B cell (primary cell): Measurements from ENCODE around the gene HSD17B14. TPM values are rescaled to one million over a fixed set of nuclear protein-coding genes. Genes with fewer than 3 reads are reported as not detected.

Source experiments
- ATAC-seq: fragments of 200-7000 bp; cut with Tn5 transposase; one replicate; pipeline ENCODE4 v1.10.0; 2021; ENCODE audit warnings: low read depth, mild to moderate bottlenecking, moderate number of reproducible peaks, moderate library complexity
- CTCF ChIA-PET: fragments of 350-600 bp; sonication (Branson Sonifier 250); formaldehyde crosslinking; loops from one replicate; lab custom pipeline; 2021; ENCODE audit warnings: antibody characterized with exemption, inconsistent platforms; lab: Charles Lee
- POLR2A ChIA-PET: fragments of 350-600 bp; sonication (Branson Sonifier 250); formaldehyde crosslinking; loops from one replicate; lab custom pipeline; 2021; ENCODE audit warnings: antibody characterized with exemption; lab: Charles Lee
- DNase-seq: peaks from one replicate; pipeline ENCODE4 v3.0.0; 2013
- H2AFZ ChIP-seq: 2 replicates; pipeline ENCODE4 v1.6.1; 2012; ENCODE audit warnings: mild to moderate bottlenecking, low read depth, low read length; ENCODE audit not compliant: insufficient read depth, poor library complexity, severe bottlenecking
- H3K27ac ChIP-seq, 2 donors: 1 replicate in 1 of 2; 2 replicates in 1 of 2; pipeline ENCODE4 v1.5.1; 2012 to 2013; ENCODE audit warnings: low read length in 2 of 2, mild to moderate bottlenecking in 2 of 2, moderate library complexity in 1 of 2
- H3K27me3 ChIP-seq, 4 experiments: fragments of 200-600 bp in 1 of 4; sonication (generic) in 1 of 4; replicated peaks in 1 of 4; 1 replicate in 2 of 4; 2 replicates in 2 of 4; pipeline versions ENCODE4 v1.6.1 to v1.7.0; 2013 to 2016; ENCODE audit warnings: low read length in 3 of 4, mild to moderate bottlenecking in 2 of 4, mixed read lengths in 1 of 4, moderate library complexity in 1 of 4; ENCODE audit not compliant: insufficient read depth in 4 of 4, control insufficient read depth in 3 of 4; ENCODE audit errors: control extremely low read depth in 1 of 4
- H3K36me3 ChIP-seq, 2 experiments: replicated peaks in 1 of 2; 1 replicate in 1 of 2; 2 replicates in 1 of 2; pipeline versions ENCODE4 v1.6.1 to v1.7.1; 2013; ENCODE audit warnings: low read length in 1 of 2; ENCODE audit not compliant: insufficient read depth in 2 of 2, control insufficient read depth in 1 of 2; ENCODE audit errors: control extremely low read depth in 1 of 2, extremely low read depth in 1 of 2
- H3K4me1 ChIP-seq, 2 donors: fragments of 200-600 bp in 1 of 2; sonication (generic) in 1 of 2; 1 replicate in 1 of 2; 2 replicates in 1 of 2; pipeline versions ENCODE4 v1.5.1 to v1.6.1; 2013 to 2017; ENCODE audit warnings: low read length in 2 of 2; ENCODE audit not compliant: control insufficient read depth in 2 of 2, insufficient read depth in 2 of 2
- H3K4me2 ChIP-seq: replicated peaks from 2 replicates; pipeline ENCODE3; 2012; ENCODE audit warnings: mild to moderate bottlenecking, low read depth, low read length; ENCODE audit not compliant: poor library complexity, severe bottlenecking
- H3K4me3 ChIP-seq, 5 experiments: fragments of 200-600 bp in 1 of 5; sonication (generic) in 1 of 5; 1 replicate in 3 of 5; 2 replicates in 2 of 5; pipeline versions ENCODE4 v1.5.1 to v1.7.0; 2011 to 2016; ENCODE audit warnings: low read length in 4 of 5, mild to moderate bottlenecking in 4 of 5, low read depth in 2 of 5, control low read depth in 1 of 5, moderate library complexity in 1 of 5; ENCODE audit not compliant: insufficient read depth in 1 of 5; ENCODE audit errors: control extremely low read depth in 1 of 5, extremely low read depth in 1 of 5
- H3K79me2 ChIP-seq: fragments of 200-600 bp; sonication (generic); one replicate; pipeline ENCODE4 v1.6.0; 2016; ENCODE audit warnings: low read length; ENCODE audit not compliant: control insufficient read depth, insufficient read depth
- H3K9ac ChIP-seq: fragments of 200-600 bp; sonication (generic); 2 replicates; pipeline ENCODE4 v1.6.1; 2017; ENCODE audit warnings: mild to moderate bottlenecking, low read length, moderate library complexity
- H3K9me3 ChIP-seq, 3 donors: one replicate each; pipeline versions ENCODE4 v1.6.1 to v1.7.1; 2013; ENCODE audit warnings: low read length in 2 of 3; ENCODE audit not compliant: control insufficient read depth in 2 of 3, insufficient read depth in 1 of 3; ENCODE audit errors: control extremely low read depth in 1 of 3
- H4K20me1 ChIP-seq: 2 replicates; pipeline ENCODE4 v1.6.0; 2012; ENCODE audit warnings: mild to moderate bottlenecking, low read length; ENCODE audit not compliant: insufficient read depth, control insufficient read depth, poor library complexity, severe bottlenecking
- H3K27ac Mint-ChIP-seq: one replicate; pipeline ENCODE4 v1.8.0; 2021; ENCODE audit warnings: mixed read lengths
- H3K27me3 Mint-ChIP-seq: one replicate; pipeline ENCODE4 v1.8.0; 2021; ENCODE audit warnings: mixed read lengths
- H3K4me1 Mint-ChIP-seq: one replicate; pipeline ENCODE4 v1.8.0; 2021; ENCODE audit warnings: mixed read lengths
- H3K4me3 Mint-ChIP-seq: one replicate; pipeline ENCODE4 v1.8.0; 2021; ENCODE audit warnings: mixed read lengths
- H3K9me3 Mint-ChIP-seq: one replicate; pipeline ENCODE4 v1.8.0; 2022; ENCODE audit warnings: mixed read lengths; ENCODE audit not compliant: insufficient read depth
- EZH2 ChIP-seq: IDR thresholded peaks from 2 replicates; pipeline ENCODE4 v1.6.1; 2012; ENCODE audit warnings: borderline replicate concordance, low read depth, mild to moderate bottlenecking, moderate library complexity, low read length; ENCODE audit not compliant: insufficient read depth, poor library complexity, severe bottlenecking
- WGBS: methylation state at CpG from one replicate; pipeline ENCODE4 v1.1.5; 2013; ENCODE audit warnings: missing lambda C conversion rate; ENCODE audit not compliant: insufficient coverage; 5-methylcytosine and 5-hydroxymethylcytosine counted together
- intact Hi-C: fragments of 100-400 bp; cut with micrococcal nuclease; formaldehyde crosslinking; loops from one replicate; pipeline ENCODE4 v1.10.0; 2022
- polyA plus RNA-seq: library from polyadenylated mRNA; depleted of rRNA; stranded (reverse); fragments of >200 nt; gene quantifications from 2 replicates; pipeline ENCODE4 v1.2.3, GENCODE V29; 2012
- total RNA-seq, 2 donors: library from RNA; stranded (reverse); fragments of 120-200 nt in 1 of 2; gene quantifications; 1 replicate in 1 of 2; 2 replicates in 1 of 2; pipeline versions ENCODE4 v1.2.3 to v1.2.4, GENCODE V29; 2013 to 2022
- TF ChIP-seq, protein P1 (sequence below): fragments of 200-600 bp; IDR thresholded peaks from one replicate; pipeline ENCODE4 v1.8.0; 2022; ENCODE audit warnings: antibody characterized with exemption, mild to moderate bottlenecking

HSD17B14 gene
- total and polyA plus RNA-seq, 2 donors (not counting 1 experiment from before 2014, with no cell fraction given), result 2.5 to 2.9 TPM

DNA sequence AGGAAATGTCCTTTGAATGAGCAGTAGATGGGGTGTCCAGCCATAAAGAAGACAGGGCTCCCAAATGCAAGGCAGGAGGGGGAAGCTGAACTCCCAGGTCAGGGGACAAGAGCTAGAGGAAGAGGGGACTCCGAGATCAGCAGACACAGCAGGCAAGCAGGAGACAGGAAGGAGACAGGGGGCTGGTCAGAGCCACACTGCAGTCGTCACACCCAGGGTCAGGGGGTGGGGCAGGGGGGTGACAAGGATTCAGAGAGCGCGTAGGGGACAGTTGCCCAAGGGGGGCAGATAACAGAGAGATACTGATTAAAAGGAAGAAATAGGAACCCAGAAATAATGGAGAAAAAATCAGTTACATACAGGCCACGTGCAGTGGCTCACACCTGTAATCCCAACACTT, 3.2 kb downstream of the HSD17B14 start:
- Mint-ChIP-seq H3K4me3 (no peak overlapping the region), H3K9me3 (no peaks in the 10 kb centered on the region), H3K4me1 (peaks cover 22% of the 10 kb centered on the region), H3K27ac (no peak overlapping the region), H3K27me3 (no peaks in the 10 kb centered on the region)
- H3K36me3 ChIP-seq, result no peaks in the 10 kb centered on the region
- H3K4me3 ChIP-seq, result no peak overlapping the region
- ChIA-PET POLR2A (no interaction called here), CTCF (interaction anchor here (0.9 to 2.0 kb wide), 4 partner anchors 10 to 38 kb away, joined by 3 to 10 read pairs (median 6); no protein-coding TSS in a partner anchor)
- peaks cover 0 to 8% (median 0%) of the 10 kb centered on the region in 3 donors for H3K9me3 ChIP-seq
- TF ChIP-seq, protein P1, sequence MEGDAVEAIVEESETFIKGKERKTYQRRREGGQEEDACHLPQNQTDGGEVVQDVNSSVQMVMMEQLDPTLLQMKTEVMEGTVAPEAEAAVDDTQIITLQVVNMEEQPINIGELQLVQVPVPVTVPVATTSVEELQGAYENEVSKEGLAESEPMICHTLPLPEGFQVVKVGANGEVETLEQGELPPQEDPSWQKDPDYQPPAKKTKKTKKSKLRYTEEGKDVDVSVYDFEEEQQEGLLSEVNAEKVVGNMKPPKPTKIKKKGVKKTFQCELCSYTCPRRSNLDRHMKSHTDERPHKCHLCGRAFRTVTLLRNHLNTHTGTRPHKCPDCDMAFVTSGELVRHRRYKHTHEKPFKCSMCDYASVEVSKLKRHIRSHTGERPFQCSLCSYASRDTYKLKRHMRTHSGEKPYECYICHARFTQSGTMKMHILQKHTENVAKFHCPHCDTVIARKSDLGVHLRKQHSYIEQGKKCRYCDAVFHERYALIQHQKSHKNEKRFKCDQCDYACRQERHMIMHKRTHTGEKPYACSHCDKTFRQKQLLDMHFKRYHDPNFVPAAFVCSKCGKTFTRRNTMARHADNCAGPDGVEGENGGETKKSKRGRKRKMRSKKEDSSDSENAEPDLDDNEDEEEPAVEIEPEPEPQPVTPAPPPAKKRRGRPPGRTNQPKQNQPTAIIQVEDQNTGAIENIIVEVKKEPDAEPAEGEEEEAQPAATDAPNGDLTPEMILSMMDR, result no peak
- no peak for TF ChIP-seq EZH2
- H2AFZ ChIP-seq, result no peak overlapping the region
- no peaks in the 10 kb centered on the region for H3K79me2 ChIP-seq
- H3K27me3 ChIP-seq, result peaks cover 0 to 13% (median 1%) of the 10 kb centered on the region in 4 experiments
- no peaks in the 10 kb centered on the region for H4K20me1 ChIP-seq
- no peak overlapping the region for H3K4me2 ChIP-seq
- WGBS, result 76% methylated on average over 3 of the region's 5 CpGs
- peaks cover 16 to 25% of the 10 kb centered on the region in 2 donors for H3K4me1 ChIP-seq
- no peak overlapping the region for H3K9ac ChIP-seq
- no peak for ATAC-seq
- H3K27ac ChIP-seq, result no peak overlapping the region
- DNase-seq, result no peak
- intact Hi-C loops, result no loop called here

DNA sequence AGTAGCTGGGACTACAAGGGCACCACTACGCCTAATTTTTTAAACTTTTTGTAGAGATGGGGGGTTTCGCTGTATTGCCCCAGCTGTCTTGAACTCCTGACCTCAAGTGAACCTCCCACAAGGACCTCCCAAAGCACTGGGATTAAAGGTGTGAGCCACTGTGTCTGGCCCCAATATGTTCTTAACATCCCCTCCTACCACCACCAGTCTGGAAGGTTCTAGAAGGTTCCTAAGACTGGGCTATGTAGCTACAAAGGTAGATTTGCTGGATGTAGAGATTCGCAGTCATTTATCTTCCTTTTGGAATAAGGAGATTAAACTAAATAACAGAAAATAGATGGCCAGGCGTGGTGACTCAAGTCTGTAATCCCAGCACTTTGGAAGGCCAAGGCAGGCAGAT, 5.3 kb downstream of the HSD17B14 start:
- Histone ChIP-seq H2AFZ (no peak overlapping the region), H3K27me3 (no peaks in the 10 kb centered on the region), H3K36me3 (no peaks in the 10 kb centered on the region), H3K9me3 (peaks cover 0 to 3% (median 0%) of the 10 kb centered on the region in 3 donors), H3K9ac (no peak overlapping the region), H3K79me2 (no peaks in the 10 kb centered on the region), H3K4me3 (no peak overlapping the region), H4K20me1 (no peaks in the 10 kb centered on the region), H3K4me1 (peaks cover 6 to 8% of the 10 kb centered on the region in 2 donors), H3K27ac (no peak overlapping the region), H3K4me2 (no peak overlapping the region)
- no peaks in the 10 kb centered on the region for H3K9me3 Mint-ChIP-seq
- CTCF ChIA-PET, result interaction anchor here (0.9 to 1.9 kb wide), 5 partner anchors 10 to 141 kb away, joined by 3 to 7 read pairs (median 5); no protein-coding TSS in a partner anchor
- H3K4me1 Mint-ChIP-seq, result peaks cover 8% of the 10 kb centered on the region
- POLR2A ChIA-PET, result no interaction called here
- H3K4me3 Mint-ChIP-seq, result no peak overlapping the region
- ATAC-seq (no peak), DNase-seq (no peak)
- intact Hi-C loops, result no loop called here
- WGBS, result no CpG with 5 or more reads among the region's 4 CpGs
- TF ChIP-seq, protein P1, result no peak
- no peak for TF ChIP-seq EZH2
- no peak overlapping the region for H3K27ac Mint-ChIP-seq
- H3K27me3 Mint-ChIP-seq, result no peaks in the 10 kb centered on the region
